Measurements from ENCODE around the gene DNM1L. TPM values are rescaled to one million over a fixed set of nuclear protein-coding genes. Genes with fewer than 3 reads are reported as not detected.

The DNM1L gene
- total RNA-seq, 1 experiment from 2014 or later, result 102 TPM

DNA sequence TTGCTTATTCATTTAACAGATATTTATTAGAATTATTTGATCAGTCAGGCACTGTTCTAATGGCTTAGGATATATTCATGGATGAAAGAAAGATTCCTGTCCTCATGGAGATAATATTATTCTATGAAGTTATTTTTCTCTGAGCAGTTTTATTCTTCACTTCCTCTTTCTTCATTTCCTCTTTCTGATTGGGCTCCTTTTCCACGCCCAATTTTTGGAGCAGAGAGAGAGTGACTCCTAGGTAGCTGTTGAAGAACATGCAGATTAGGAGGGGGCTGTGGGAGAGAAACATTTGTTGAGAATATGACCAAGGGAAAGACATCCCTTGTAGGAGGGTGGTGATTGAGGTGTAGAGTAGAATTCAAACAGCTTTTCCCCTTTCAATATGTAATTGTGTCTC lies 82.6 kb downstream of the DNM1L start:
- no peak for TF ChIP-seq EZH2 (IDR thresholded peaks at IDR 0.05; ENCODE audit: borderline replicate concordance, low read depth, low read length, poor library complexity, severe bottlenecking)
- TF ChIP-seq, protein P1, sequence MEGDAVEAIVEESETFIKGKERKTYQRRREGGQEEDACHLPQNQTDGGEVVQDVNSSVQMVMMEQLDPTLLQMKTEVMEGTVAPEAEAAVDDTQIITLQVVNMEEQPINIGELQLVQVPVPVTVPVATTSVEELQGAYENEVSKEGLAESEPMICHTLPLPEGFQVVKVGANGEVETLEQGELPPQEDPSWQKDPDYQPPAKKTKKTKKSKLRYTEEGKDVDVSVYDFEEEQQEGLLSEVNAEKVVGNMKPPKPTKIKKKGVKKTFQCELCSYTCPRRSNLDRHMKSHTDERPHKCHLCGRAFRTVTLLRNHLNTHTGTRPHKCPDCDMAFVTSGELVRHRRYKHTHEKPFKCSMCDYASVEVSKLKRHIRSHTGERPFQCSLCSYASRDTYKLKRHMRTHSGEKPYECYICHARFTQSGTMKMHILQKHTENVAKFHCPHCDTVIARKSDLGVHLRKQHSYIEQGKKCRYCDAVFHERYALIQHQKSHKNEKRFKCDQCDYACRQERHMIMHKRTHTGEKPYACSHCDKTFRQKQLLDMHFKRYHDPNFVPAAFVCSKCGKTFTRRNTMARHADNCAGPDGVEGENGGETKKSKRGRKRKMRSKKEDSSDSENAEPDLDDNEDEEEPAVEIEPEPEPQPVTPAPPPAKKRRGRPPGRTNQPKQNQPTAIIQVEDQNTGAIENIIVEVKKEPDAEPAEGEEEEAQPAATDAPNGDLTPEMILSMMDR (conservative IDR thresholded peaks at IDR 0.05; ENCODE audit: low read depth, low read length), result no peak
- Histone ChIP-seq H3K27me3 (replicated peaks; ENCODE audit: insufficient read depth, low read depth, low read length, poor library complexity) (peaks cover 12% of the 10 kb centered on the region), H3K4me1 (ENCODE audit: insufficient read depth, low read length, poor library complexity, severe bottlenecking) (no peaks in the 10 kb centered on the region), H3K27ac (ENCODE audit: low read depth, low read length, poor library complexity, severe bottlenecking) (no peak overlapping the region), H3K36me3 (ENCODE audit: insufficient read depth, low read length, poor library complexity, severe bottlenecking) (no peaks in the 10 kb centered on the region), H3K9me3 (ENCODE audit: low read depth, low read length, poor library complexity, severe bottlenecking) (no peaks in the 10 kb centered on the region), H3K4me3 (ENCODE audit: low read depth, low read length, poor library complexity, severe bottlenecking) (no peak overlapping the region)
- CTCF ChIA-PET, result no interaction called here
- no TSS peak for BruUV-seq (replicated peaks)
- POLR2A ChIA-PET (ENCODE audit: low non-redundant PET), result no interaction called here
- DNase-seq (ENCODE audit: low spot score), result no peak
- intact Hi-C loops (cut with micrococcal nuclease; ENCODE audit: unreplicated experiment), result no loop called here

DNA sequence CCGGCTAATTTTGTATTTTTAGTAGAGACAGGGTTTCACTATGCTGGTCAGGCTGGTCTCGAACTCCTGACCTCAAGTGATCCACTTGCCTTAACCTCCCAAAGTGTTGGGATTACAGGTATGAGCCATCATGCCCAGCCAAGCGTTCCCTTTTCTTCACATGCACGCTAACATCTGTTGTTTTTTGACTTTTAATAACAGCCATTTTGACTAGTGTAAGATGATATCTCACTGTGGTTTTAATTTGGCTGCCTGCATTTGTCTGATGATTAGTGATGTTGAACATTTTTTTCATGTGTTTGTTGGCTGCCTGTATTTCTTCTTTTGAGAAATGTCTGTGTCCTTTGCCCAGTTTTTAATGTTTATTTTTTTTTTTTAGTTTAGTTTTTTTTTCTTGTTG lies 86.8 kb downstream of the DNM1L start:
- Histone ChIP-seq H3K4me3 (ENCODE audit: low read depth, low read length, poor library complexity, severe bottlenecking) (no peak overlapping the region), H3K4me1 (ENCODE audit: insufficient read depth, low read length, poor library complexity, severe bottlenecking) (no peaks in the 10 kb centered on the region), H3K27ac (ENCODE audit: low read depth, low read length, poor library complexity, severe bottlenecking) (no peak overlapping the region), H3K9me3 (ENCODE audit: low read depth, low read length, poor library complexity, severe bottlenecking) (no peaks in the 10 kb centered on the region), H3K36me3 (ENCODE audit: insufficient read depth, low read length, poor library complexity, severe bottlenecking) (no peaks in the 10 kb centered on the region), H3K27me3 (replicated peaks; ENCODE audit: insufficient read depth, low read depth, low read length, poor library complexity) (peaks cover 21% of the 10 kb centered on the region)
- ChIA-PET CTCF (no interaction called here), POLR2A (ENCODE audit: low non-redundant PET) (no interaction called here)
- no peak for DNase-seq (ENCODE audit: low spot score)
- TF ChIP-seq EZH2 (IDR thresholded peaks at IDR 0.05; ENCODE audit: borderline replicate concordance, low read depth, low read length, poor library complexity, severe bottlenecking), result no peak
- TF ChIP-seq, protein P1 (conservative IDR thresholded peaks at IDR 0.05; ENCODE audit: low read depth, low read length), result no peak
- no TSS peak for BruUV-seq (replicated peaks)
- intact Hi-C loops (cut with micrococcal nuclease; ENCODE audit: unreplicated experiment), result no loop called here

DNA sequence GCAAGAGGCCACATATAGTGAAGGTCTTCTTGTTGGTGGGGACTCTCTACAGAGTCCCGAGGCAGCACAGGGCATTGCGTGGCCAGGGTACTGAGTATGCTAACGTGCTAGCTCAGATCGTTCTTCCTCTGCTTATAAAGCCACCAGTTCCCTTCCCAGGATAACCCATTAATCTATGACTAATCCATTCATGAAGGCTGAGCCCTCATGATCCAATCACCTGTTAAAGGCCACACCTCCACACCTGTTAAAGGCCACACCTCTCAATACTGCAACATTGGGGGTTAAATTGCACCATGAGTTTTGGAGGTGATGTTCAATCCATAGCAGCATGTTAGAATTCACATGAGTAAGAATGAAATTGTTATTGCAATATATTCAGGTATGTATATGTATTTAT lies 89.4 kb downstream of the DNM1L start:
- no peak for TF ChIP-seq EZH2 (IDR thresholded peaks at IDR 0.05; ENCODE audit: borderline replicate concordance, low read depth, low read length, poor library complexity, severe bottlenecking)
- TF ChIP-seq, protein P1 (conservative IDR thresholded peaks at IDR 0.05; ENCODE audit: low read depth, low read length), result no peak
- no peaks in the 10 kb centered on the region for H3K4me1 ChIP-seq (ENCODE audit: insufficient read depth, low read length, poor library complexity, severe bottlenecking)
- POLR2A ChIA-PET (ENCODE audit: low non-redundant PET), result no interaction called here
- no peak for DNase-seq (ENCODE audit: low spot score)
- no peaks in the 10 kb centered on the region for H3K9me3 ChIP-seq (ENCODE audit: low read depth, low read length, poor library complexity, severe bottlenecking)
- intact Hi-C loops (cut with micrococcal nuclease; ENCODE audit: unreplicated experiment), result no loop called here
- CTCF ChIA-PET, result no interaction called here
- no peak overlapping the region for H3K27ac ChIP-seq (ENCODE audit: low read depth, low read length, poor library complexity, severe bottlenecking)
- BruUV-seq (replicated peaks), result no TSS peak
- H3K27me3 ChIP-seq (replicated peaks; ENCODE audit: insufficient read depth, low read depth, low read length, poor library complexity), result peaks cover 12% of the 10 kb centered on the region
- H3K36me3 ChIP-seq (ENCODE audit: insufficient read depth, low read length, poor library complexity, severe bottlenecking), result no peaks in the 10 kb centered on the region
- H3K4me3 ChIP-seq (ENCODE audit: low read depth, low read length, poor library complexity, severe bottlenecking), result no peak overlapping the region

All from A673 (cell line).